ENCODE data around the gene NUPR2.
"Not testable (repeated sequence)": the region's sequence is repeated elsewhere in the genome, so short reads cannot be mapped to it uniquely, and the experiment has no call there.

NUPR2 gene, protein sequence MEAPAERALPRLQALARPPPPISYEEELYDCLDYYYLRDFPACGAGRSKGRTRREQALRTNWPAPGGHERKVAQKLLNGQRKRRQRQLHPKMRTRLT

DNA sequence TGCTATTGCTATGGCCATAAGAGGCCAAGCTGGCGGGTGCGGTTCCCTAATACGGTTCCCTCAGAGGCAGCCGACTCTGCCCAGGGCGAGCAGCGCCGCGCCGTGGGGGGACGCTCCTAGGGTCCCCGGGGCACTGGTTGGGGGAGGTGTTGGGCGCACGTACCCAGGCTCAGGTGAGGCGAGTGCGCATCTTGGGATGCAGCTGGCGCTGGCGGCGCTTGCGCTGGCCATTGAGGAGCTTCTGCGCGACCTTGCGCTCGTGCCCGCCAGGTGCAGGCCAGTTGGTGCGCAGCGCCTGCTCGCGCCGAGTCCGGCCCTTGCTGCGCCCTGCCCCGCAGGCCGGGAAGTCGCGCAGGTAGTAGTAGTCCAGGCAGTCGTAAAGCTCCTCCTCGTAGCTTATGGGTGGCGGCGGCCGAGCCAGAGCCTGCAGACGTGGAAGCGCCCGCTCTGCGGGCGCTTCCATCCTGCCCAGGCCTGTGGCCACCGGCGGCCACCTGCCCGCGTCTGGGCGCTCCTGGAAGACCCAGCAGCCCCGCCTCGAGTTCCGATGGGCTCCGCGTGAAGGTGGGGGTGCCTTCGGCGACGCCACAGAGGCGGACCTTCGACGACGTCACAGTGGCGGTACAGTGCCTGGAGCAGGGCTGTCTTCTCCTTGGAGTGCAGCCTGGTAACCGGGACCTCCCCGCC, at the start of gene NUPR2:
Gene NUPR2, minus strand, starts transcription at position 566 of the 687 bp plus-strand sequence. Its CDS starts 103 bp downstream, at position 463.
- DNase-seq = no peak

DNA sequence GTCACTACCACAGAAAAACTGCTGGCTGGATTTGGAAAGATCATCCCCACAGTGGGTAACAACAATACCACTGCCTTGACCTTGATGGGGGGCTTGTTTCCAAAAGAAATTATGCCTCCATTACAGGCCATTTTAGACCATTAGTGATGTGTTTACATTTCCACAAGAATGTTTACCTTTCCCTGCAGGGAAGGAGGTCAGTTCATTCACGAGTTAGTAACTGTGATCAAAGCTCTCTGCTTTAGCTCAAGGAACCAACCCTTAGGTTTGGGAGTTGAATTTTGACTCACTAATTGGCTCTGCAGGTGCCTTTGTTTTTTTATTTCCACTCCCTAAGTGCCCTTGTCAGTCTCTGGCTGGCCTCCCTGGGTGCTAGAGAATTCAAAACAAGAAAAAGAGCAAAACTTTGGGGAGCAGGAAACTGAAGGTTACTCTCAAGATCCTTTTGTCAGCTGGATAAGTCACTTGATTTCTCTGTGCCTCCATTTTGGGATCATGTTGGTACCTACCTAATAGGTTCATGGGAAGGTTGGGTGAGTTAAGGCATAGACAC, 41.1 kb upstream of the NUPR2 start:
- no peak for DNase-seq

DNA sequence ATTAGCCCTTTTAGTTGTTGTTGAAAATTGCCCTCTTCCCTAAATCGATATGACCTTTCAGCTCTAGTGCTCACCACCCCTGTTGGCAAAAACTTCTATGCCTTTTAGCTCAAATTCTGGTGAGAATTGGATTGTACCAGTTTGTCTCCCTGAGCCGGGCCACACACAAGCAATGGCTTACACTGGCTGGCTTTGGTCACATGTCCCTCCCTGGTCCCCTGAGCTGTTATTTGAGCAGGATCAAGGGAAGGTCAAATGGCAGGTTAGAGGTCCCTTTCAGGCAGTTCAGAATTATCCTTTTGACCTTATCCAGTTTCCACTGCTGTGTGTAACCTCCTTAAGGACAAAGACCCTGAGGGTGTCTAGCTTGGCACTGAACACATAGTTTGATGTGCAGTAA, 14.8 kb upstream of the NUPR2 start:
- not testable (repeated sequence) for DNase-seq

DNA sequence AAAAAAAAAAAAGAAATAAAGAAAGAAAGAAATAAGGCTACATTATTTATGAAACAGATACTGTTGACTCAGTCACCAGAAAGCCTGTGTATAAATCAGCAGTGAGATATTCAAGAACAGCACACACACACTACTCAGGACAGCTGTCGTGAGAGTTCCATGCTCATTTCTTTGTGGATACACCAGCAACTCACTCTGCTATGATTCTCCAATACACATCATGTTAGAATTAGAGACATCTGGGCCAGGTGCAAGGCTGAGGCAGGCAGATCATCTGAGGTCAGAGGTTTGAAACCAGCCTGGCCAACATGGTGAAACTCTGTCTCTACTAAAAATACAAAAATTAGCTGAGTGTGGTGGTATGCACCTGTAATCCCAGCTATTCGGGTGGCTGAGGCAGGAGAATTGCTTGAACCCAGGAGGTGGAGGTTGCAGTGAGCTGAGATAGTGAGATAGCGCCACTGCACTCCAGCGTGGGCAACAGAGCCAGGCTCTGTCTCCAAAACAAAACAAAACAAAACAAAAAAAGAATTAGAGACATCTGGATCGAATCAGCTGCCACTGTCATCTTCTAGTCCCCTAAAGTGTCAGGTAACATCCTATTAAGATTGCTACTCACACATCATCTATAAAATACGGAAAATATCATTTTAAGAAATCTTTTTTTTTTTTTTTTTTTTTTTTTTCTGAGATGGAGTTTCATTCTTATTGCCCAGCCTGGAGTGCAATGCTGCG, 11.2 kb upstream of the NUPR2 start:
- no peak for DNase-seq

DNA sequence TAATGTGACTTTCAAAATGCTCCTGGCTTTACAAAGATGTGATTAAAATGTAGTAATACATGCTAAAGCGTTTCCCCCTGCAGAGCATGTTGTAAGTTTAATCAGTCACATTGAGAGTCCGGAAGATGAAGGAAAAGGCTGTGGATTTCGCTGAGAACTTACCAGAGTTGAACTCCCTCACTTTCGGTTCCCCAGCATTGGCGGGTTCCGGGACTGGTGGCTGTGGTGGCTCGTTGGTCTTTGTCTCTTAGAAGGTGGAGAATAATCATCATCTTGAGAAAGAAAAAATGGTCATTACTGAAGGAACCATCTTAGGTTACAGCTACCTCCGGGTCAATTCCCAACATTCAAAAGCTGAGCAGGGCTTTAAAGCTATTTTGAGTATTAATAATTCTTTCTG, 9.6 kb upstream of the NUPR2 start:
- DNase-seq = no peak

DNA sequence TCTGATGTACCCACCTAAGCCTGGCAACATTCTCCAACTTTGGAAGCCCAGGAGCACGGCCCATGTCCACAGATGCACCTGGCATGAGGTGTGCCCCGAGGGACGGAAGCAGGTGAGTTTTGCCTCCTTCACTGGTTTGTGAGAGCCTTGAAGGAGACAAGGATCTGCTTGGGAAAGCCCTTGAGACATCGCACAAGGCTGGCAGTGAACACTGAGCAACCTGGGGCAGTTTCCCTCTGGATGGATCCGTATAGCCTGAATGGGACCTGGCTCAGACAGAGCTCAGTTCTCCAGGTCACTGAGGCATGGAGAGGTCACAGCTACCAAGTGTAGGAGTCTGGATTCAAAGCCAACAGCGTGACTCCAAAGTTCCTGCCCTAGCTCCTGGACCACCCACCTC, 8.8 kb upstream of the NUPR2 start:
- no peak for DNase-seq

DNA sequence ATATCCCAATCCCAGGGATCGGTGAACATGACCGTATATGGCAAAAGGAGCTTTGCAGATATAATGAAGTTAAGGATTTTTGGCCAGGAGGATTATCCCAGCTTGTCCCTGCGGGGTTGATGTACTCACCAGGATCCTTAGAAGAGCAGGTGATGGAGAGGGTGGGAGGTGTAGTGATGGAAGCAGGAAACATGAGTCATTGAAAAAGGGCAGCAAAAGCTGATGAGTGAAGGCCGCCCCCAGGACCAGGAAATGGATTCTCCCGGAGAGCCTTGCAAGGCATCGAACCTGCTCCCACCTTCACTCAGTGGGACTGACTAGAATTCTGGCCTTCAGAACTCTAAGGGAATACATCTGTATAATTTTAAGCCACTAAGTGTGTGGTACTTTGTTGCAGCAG, 5.2 kb upstream of the NUPR2 start:
- DNase-seq = no peak

DNA sequence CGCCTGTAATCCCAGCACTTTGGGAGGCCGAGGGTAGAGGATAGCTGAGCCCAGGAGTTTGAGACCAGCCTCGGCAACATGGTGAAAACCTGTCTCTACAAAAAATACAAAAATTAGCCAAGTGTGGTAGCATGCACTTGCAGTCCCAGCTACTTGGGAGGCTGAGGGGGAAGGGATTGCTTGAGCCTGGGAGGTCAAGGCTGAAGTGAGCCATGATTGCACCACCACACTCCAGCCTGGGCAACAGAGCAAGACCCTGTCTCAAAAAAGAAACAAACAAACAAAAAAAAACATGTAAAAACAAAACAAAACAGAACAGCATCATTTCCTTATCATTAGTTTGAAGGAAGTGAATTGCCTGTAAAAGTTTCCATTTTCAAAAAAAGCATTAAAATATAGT, 4.0 kb downstream of the NUPR2 start:
- not testable (repeated sequence) for DNase-seq

DNA sequence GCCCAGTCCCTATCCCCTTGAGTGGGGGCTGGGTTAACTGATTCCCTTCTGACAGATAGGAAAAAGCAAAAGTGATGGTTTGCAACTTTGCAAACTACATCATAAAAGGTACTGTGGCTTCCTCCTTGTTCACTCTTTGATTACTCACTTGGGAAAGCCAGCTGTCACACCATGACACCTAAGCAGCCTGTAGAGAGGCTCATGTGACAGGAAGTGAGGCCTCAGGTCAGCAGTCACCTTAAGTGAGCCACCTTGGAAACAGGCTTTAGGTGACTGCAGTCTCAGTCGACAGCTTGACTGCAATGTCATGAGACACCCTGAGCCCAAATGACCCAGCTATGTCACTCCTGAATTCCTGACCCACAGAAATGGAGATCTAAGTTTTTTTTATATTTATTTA, 5.6 kb downstream of the NUPR2 start:
- no peak for DNase-seq

DNA sequence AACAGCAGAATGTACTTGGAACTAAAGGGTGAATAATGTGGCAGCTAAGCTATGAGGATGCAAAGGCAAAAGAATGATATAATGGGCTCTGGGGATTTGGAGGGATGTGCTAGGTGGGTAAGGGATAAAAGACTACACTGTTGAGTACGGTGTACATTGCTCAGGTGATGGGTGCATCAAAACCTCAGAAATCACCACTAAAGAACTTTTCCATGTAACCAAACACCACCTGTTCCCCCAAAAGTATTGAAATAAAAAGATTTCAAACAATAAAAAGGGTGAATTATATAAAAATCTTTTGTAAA, 8.3 kb downstream of the NUPR2 start:
- no peak for DNase-seq

DNA sequence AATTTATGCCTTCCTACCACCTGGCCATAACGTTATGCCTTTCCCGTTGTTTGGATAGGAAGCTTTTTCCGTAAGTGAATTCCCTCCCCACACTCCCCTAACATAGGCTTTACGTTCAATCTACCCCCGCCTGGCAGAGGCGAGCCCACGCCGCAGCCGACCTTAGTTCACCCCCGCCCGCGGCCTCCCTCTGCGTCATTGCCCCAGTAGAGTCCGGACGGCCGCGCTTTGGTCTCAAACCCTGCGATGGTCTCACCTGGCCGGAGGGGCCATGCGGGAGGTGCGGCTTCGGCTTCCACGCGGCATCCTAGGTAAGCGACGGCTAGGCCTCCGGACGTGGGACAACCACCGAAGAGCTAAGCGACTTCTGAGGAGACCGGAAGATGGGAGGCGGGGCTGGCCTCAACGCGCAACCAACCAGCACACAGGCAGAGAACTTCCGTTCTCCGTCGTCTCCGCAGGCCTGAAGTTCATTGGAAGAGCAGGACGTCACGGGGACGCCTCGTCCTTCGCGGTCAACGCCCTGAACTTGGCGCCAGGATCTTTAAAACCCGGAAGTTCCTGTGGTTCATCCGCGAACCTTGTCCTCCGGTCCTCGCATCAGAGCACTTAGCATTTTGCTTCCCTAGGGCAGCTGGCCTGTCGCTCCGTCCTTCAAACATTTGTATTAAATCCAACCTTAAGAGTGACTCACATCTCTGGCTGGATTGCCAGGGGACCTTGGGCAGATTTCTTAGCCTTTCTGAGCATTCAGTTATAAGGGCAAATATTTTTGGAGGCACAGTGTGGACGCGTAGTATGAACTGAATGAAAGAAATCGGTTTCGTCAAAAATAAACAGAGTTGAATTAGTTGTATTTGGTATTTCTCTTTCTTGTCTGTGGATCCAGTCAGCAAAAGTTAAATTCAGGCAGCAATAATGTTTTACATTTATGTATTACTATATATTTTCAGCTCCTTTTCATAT, 9.8 kb downstream of the NUPR2 start, which contains the start of gene CHCHD2:
Gene CHCHD2, minus strand, starts transcription at position 369 of the 966 bp plus-strand sequence. Its CDS starts 63 bp downstream, at position 306.
- DNase-seq = peak; percentile 98

DNA sequence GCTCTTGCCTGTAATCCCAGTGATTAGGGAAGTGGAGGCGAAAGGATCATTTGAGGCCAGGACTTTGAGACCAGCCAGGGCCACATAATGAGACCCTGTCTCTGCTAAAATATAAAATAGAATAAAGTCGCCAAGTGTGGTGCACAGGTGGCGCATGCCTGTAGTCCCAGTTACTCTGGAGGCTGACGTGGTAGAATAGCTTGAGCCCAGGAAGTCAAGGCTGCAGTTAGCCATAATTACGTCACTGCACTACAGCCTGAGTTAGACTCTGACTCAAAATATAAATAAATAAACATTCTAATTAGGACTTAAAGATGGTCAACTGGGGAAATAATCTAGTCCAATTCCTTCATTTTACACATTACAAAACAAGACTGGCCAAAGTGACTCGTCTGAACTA, 10.7 kb downstream of the NUPR2 start:
- no peak for DNase-seq

DNA sequence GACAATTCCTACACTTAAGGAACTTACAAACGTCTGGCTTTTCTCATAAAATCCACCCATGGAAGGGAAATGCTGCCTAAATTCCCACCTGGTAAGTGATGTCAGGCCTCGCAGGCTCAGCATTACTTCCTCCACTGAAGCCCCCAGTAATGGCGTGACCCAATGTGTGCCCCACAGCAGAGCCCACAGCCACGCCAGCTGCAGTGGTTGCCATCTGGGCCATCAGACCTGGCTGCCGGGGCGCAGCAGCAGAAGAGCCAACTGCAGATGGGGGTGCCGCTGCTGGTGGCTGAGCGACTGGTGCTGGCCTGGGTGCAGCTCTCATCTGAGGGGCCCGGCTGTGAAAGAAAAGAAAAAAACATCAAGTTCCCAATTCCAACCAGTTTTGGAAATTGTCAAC, 12.1 kb downstream of the NUPR2 start:
- not testable (repeated sequence) for DNase-seq

DNA sequence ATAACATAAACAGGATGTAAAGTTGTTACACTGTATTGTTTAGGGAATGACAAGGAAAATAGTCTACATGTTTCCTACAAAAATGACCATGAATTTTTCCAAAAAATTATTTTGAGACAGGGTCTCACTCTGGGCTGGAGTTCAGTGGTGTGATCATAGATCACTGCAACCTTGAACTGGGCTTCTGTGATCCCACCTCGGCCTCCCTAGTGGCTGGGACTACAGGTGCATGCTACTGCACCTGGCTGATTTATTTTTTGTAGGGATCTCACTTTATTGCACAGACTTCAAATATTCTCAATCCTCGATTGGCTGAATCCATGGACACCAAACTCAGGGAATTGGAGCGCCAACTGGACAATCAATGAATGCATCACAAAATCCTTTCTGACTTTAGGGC, 16.6 kb downstream of the NUPR2 start:
- no peak for DNase-seq

DNA sequence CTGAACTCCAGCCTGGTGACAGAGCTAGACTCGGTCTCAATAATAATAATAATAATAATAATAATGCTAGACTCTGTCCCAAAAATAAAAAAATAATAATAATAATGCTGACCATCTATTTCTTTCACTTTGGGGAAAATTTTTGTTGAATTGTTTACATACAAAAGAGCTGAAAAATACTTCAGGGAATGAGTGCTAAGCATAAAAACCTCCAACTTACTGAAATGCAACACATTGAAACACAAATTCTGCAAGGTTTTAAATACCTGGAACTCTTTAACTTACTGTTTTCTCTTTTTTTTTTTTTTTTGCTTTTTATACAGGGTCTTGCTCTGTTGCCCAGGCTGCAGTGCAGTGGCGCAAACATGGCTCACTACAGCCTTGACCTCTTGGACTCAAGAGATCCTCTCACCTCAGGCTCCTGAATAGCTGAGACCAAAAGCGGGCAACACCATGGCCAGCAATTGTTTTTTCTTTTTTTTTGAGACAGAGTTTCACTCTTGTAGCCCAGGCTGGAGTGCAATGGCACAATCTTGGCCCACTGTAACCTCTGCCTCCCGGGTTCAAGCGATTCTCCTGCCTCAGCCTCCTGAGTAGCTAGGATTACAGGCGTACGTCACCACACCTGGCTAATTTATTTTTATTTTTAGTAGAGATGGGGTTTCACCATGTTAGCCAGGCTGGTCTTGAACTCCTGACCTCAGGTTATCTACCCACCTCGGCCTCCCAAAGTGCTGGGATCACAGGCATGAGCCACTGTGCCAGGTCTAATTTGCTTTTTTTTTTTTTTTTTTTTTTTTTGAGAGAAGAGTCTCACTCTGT, 17.8 kb downstream of the NUPR2 start:
- DNase-seq = not testable (repeated sequence)

DNA sequence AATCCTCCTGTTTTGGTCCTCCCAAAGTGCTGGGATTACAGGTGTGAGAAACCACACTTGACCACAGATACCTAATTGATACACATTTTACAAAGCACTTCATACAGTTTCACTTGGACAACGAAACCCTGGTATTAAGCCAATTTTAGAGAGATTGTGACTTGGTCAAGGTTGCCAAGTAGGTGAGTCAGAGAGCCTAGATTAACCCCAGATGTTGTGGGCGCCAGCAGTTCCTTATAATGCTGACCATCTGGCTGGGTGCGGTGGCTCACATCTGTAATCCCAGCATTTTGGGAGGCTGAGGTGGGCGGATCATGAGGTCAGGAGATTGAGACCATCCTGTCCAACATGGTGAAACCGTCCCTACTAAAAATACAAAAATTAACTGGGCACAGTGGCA, 18.5 kb downstream of the NUPR2 start:
- peak; percentile 24 for DNase-seq

DNA sequence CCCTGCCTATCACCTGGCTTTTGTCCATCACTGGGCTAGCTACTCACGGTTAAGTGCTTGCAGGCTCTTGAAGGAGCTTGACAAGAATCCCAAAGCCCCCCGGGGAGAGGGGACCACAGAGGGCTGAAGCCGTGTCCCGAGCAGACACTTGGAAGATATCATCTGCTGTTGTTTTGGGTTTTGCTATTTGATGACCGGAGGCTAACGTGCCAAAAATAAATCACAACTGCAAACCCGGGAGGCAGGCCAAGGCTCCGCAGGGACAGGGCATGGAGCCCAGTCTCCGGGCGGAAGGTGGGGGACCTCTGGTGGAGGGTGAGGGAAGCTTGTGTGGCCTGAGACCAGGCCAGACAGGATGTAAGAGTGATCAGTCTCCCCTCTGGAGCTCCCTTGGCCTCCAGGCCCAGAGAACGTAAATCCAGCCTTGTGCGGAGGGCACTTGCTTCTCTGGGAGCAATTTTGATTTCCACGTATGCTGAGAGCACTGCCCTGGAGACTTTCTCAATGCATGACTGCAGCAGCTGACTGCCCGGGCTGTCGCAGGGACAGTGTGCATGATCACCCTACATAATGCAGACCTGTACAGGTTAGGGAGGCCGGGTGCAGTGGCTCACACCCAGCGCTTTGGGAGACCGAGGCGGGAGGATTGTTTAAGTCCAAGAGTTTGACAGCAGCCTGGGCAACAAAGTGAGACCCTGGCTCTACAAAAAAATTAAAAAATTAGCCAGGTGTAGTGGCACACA, 23.3 kb downstream of the NUPR2 start, which contains the start of gene PHKG1:
Gene PHKG1, minus strand, starts transcription at position 164 of the 743 bp plus-strand sequence. CDS start 4,011 bp downstream, outside the sequence.
- DNase-seq = peak; percentile 61

DNA sequence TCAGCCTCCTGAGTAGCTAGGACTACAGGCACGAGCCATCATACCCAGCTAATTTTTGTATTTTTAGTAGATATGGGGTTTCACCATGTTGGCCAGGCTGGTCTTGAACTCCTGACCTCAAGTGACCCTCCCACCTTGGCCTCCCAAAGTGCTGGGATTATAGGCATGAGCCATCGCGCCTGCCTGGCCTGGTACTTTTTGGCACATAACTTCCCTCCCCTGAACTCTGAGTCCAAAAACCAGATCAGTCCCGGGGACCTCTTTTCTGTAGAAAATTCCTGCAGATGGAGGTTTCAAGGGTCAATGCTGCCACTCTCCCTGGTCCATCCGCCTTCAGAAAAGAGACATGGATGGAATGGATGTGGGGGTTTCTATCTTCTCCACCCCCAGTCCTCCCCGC, 23.8 kb downstream of the NUPR2 start:
- DNase-seq = not testable (repeated sequence)

DNA sequence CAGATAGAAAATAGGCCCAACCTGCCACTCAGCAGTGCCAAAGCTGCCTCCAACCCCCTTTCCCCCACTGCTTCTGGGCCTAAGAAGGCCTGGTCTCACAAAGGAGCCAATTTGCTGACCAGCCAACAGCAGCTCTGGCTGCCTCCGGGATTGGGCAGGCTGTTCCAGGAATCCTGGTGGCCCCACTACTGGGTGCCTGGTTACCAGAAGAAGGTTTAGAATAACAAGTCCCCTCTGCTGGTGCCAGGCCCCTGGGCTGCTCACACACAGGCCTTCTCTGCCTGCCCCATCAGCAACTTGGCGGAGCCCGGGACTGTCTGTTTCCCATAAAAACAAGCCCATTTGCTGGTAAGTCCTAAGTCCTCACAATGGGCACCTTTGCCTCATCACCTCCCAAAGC, 24.6 kb downstream of the NUPR2 start:
- no peak for DNase-seq

DNA sequence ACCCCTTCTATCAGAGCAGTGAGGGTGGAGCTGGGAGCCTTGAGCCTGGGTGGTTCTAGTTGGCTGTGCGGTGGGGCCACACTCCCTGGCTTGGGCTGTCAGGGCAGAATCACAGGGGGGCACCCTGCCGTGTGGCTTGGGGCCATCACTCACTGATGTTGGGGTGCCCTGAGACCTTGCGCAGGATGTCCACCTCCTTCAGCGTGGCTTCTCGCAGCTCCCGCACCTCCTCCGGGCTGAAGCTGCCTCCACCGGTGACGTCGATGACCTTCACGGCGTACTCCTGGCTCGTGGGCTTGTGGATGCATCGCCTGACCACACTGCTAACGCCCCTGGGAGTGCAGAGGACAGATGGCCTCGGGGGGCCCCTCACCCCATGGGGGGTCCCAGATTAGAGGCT, 28.8 kb downstream of the NUPR2 start:
- DNase-seq = no peak

DNA sequence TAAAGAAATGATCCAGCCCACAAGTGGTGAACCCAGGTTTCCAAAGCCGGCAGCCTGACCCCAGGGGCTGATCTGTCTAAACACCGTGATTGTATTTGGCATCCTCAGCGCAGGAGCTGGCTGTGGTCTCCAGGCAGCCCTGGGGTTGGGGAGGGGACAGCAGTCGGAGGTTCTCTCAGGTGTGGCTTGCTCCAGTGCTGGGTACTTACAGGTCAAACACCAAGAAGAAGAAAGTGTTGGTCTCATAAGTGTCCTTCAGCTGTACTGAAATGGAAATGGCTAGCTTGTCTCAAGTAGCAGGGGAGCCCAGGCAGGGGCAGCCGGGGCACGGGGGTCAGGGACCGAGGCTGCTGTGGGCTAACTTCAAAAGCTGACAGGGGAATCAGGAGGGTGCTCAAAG, 29.5 kb downstream of the NUPR2 start:
- DNase-seq = no peak

Data from DMS 273 treated with DMSO at 0.1 percent for 48 hours (cell line).